ENCODE results near the gene LRRC36.
A peak's percentile ranks its signal among the peaks of the same experiment; 100 is the strongest.

Gene LRRC36

GRCh38 chr16:67277999-67278772 lies 48.4 kb upstream of the LRRC36 start:
- Histone ChIP-seq H3K4me3 (replicated peaks; ENCODE audit: insufficient read depth, low read length) (peak overlapping the region; percentile 46), H3K27ac (replicated peaks) (peak overlapping the region; percentile 72), H3K27me3 (ENCODE audit: insufficient read depth, poor library complexity, severe bottlenecking) (no peaks in the 10 kb centered on the region)
- TF ChIP-seq POLR2AphosphoS5 (IDR thresholded peaks at IDR 0.05; ENCODE audit: low read depth) (no peak), REST (IDR thresholded peaks at IDR 0.05; ENCODE audit: insufficient replicate concordance, low read depth) (no peak), CTCF (IDR thresholded peaks at IDR 0.05; ENCODE audit: insufficient read depth, low read length) (no peak), GABPA (IDR thresholded peaks at IDR 0.05; ENCODE audit: low read depth) (no peak), SPI1 (IDR thresholded peaks at IDR 0.05; ENCODE audit: borderline replicate concordance, low read depth) (no peak)
- no peak for DNase-seq (ENCODE audit: low read depth in 1 of 2, low spot score in 1 of 2)

GRCh38 chr16:67278773-67279295 lies 47.8 kb upstream of the LRRC36 start:
- peak overlapping the region; percentile 72 for H3K27ac ChIP-seq (replicated peaks)
- peak; percentile 37 to 65 for DNase-seq (ENCODE audit: low read depth in 1 of 2, low spot score in 1 of 2)

More at GRCh38 chr16:67278773-67279295, 47.8 kb upstream of the LRRC36 start:
- TF ChIP-seq CTCF (IDR thresholded peaks at IDR 0.05; ENCODE audit: insufficient read depth, low read length) (no peak), REST (IDR thresholded peaks at IDR 0.05; ENCODE audit: insufficient replicate concordance, low read depth) (no peak), GABPA (IDR thresholded peaks at IDR 0.05; ENCODE audit: low read depth) (no peak), POLR2AphosphoS5 (IDR thresholded peaks at IDR 0.05; ENCODE audit: low read depth) (no peak), SPI1 (IDR thresholded peaks at IDR 0.05; ENCODE audit: borderline replicate concordance, low read depth) (no peak)
- H3K27me3 ChIP-seq (ENCODE audit: insufficient read depth, poor library complexity, severe bottlenecking), result no peaks in the 10 kb centered on the region
- H3K4me3 ChIP-seq (replicated peaks; ENCODE audit: insufficient read depth, low read length), result peak overlapping the region; percentile 46
